ENCODE data around the gene YY2. TPM values are rescaled to one million over a fixed set of nuclear protein-coding genes. Genes with fewer than 3 reads are reported as not detected.
"Not testable (repeated sequence)": the region's sequence is repeated elsewhere in the genome, so short reads cannot be mapped to it uniquely, and the experiment has no call there.

Gene YY2
- total RNA-seq, 4 donors from 2014 or later = 0.16 to 0.92 (median 0.75) TPM; not detected in 1

- Histone ChIP-seq H3K36me3 (no peaks in the 10 kb centered on the region), H3K27ac (no peak overlapping the region), H3K4me3 (no peak overlapping the region), H3K27me3 (no peaks in the 10 kb centered on the region), H3K4me1 (no peaks in the 10 kb centered on the region), H3K9me3 (no peaks in the 10 kb centered on the region)
- TF ChIP-seq CTCF (IDR thresholded peaks at IDR 0.05 in 4 of 5, conservative IDR thresholded peaks at IDR 0.05 in 1 of 5) (no peak), POLR2A (IDR thresholded peaks at IDR 0.05) (no peak)
- intact Hi-C loops (cut with DNase I; ENCODE audit: low total_unique reads) (no loop called here), in situ Hi-C loops (cut with MboI; ENCODE audit: low sequenced_read_pairs in 4 of 4) (no loop called here)
- no peak for DNase-seq
- ATAC-seq = no peak
These were observed 42.0 kb upstream of the YY2 start for GRCh38 chrX:21813612-21814368.

DNA sequence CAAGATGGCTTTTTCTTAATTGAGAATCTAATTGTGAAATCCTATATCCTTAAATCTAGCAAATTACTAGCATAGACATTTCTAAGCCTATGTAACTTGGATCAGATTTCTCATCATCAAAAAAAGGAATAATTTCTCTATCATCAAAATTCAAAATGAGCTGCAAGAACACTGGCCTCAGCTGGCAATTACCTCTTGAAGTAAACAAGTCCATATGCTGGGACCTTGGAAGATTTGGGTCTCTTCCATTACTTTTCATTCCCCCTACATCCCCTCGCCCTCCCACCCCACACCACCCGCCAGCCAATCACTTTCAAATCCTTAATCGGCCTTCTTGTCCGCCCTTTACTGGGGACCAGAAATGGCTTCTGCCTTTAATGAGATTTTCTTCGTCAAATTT lies 39.7 kb upstream of the YY2 start:
- H3K27me3 ChIP-seq = no peaks in the 10 kb centered on the region
- H3K4me3 ChIP-seq = no peak overlapping the region
- DNase-seq (no peak), ATAC-seq (no peak)
- no peak overlapping the region for H3K27ac ChIP-seq
- H3K4me1 ChIP-seq = no peaks in the 10 kb centered on the region
- H3K9me3 ChIP-seq = no peaks in the 10 kb centered on the region
- in situ Hi-C loops (cut with MboI; ENCODE audit: low sequenced_read_pairs in 4 of 4) = no loop called here
- H3K36me3 ChIP-seq = no peaks in the 10 kb centered on the region
- TF ChIP-seq POLR2A (IDR thresholded peaks at IDR 0.05) (no peak), CTCF (IDR thresholded peaks at IDR 0.05 in 4 of 5, conservative IDR thresholded peaks at IDR 0.05 in 1 of 5) (no peak)
- intact Hi-C loops (cut with DNase I; ENCODE audit: low total_unique reads) = no loop called here

DNA sequence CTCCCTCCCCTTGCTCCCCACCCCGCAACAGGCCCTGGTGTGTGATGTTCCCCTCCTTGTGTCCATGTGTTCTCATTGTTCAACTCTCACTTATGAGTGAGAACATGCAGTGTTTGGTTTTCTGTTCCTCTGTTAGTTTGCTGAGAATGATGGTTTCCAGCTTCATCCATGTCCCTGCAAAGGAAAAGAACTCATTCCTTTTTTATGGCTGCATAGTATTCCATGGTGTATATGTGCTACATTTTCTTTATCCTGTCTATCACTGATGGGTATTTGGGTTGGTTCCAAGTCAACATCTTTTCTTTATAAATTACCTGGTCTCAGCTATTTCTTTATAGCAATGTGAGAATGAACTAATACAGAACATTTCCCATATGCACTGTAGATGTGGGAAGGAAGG lies 35.6 kb upstream of the YY2 start:
- ATAC-seq; H3K36me3 ChIP-seq; H3K9me3 ChIP-seq; intact Hi-C loops (cut with DNase I; ENCODE audit: low total_unique reads); H3K27me3 ChIP-seq; H3K4me3 ChIP-seq; DNase-seq; H3K4me1 ChIP-seq; in situ Hi-C loops (cut with MboI; ENCODE audit: low sequenced_read_pairs in 4 of 4); H3K27ac ChIP-seq: not testable (repeated sequence)

DNA sequence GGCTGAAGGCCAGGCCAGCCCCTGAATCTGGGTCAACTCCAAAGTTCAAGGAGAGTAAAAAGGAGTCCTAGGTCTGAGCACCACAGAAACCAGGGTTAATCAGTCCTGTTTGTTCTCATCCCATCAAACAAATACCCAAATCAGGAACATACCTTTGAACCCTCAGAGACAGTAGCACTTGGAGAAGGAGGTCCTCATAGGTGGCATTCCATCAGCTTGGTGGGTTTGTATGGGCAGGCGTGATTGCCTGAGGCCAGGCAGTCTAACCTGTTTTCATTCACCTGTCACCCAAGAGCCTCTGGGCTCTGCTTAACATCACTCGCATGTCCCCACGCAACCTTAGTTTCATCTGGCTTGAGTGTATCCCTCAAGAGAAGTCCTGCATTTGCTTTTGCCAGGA lies 33.9 kb upstream of the YY2 start:
- Histone ChIP-seq H3K27me3 (no peaks in the 10 kb centered on the region), H3K9me3 (no peaks in the 10 kb centered on the region), H3K4me3 (no peak overlapping the region), H3K27ac (no peak overlapping the region), H3K4me1 (no peaks in the 10 kb centered on the region), H3K36me3 (no peaks in the 10 kb centered on the region)
- TF ChIP-seq CTCF (IDR thresholded peaks at IDR 0.05 in 4 of 5, conservative IDR thresholded peaks at IDR 0.05 in 1 of 5) (no peak), POLR2A (IDR thresholded peaks at IDR 0.05) (no peak)
- in situ Hi-C loops (cut with MboI; ENCODE audit: low sequenced_read_pairs in 4 of 4) (no loop called here), intact Hi-C loops (cut with DNase I; ENCODE audit: low total_unique reads) (no loop called here)
- ATAC-seq (no peak), DNase-seq (no peak)

DNA sequence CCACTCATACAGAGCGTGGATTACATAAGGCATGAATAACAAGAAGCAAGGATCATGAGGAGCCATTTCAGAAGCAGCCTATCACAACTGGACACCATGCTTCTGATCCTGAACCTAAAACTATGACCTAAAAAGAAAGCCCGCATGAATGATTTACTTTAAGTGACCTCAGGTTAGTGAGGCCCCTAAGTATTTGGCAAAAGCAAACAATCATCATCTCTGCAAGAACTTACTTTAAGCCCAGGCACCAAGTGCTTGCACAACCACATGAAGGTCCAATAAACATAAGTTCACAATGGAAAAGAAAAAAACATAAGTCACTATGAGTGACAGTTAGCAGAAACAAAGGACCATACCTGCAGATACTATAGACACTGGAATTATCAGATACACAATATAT lies 24.3 kb upstream of the YY2 start:
- in situ Hi-C loops (cut with MboI; ENCODE audit: low sequenced_read_pairs in 4 of 4) = no loop called here
- TF ChIP-seq CTCF (IDR thresholded peaks at IDR 0.05 in 4 of 5, conservative IDR thresholded peaks at IDR 0.05 in 1 of 5) (no peak), POLR2A (IDR thresholded peaks at IDR 0.05) (no peak)
- no peaks in the 10 kb centered on the region for H3K27me3 ChIP-seq
- H3K4me1 ChIP-seq = no peaks in the 10 kb centered on the region
- intact Hi-C loops (cut with DNase I; ENCODE audit: low total_unique reads) = no loop called here
- ATAC-seq = no peak
- H3K27ac ChIP-seq = no peak overlapping the region
- no peaks in the 10 kb centered on the region for H3K36me3 ChIP-seq
- no peaks in the 10 kb centered on the region for H3K9me3 ChIP-seq
- DNase-seq = no peak
- H3K4me3 ChIP-seq = no peak overlapping the region

Measured in gastrocnemius medialis (tissue), 4 donors.